GM23338 (cell line): ENCODE results near the gene RAB40C. TPM values are rescaled to one million over a fixed set of nuclear protein-coding genes. Genes with fewer than 3 reads are reported as not detected.

Source experiments
- CREB1 ChIP-seq: fragments of 250-450 bp; sonication (Bioruptor Pico); IDR thresholded peaks from 2 replicates; pipeline ENCODE4 v1.5.0; 2020; ENCODE audit warnings: low read depth, mild to moderate bottlenecking, moderate library complexity
- EZH2 ChIP-seq: fragments of 200-600 bp; sonication (generic); IDR thresholded peaks from one replicate; pipeline ENCODE4 v1.8.0; 2017; ENCODE audit warnings: antibody characterized with exemption, mild to moderate bottlenecking, low read depth; ENCODE audit not compliant: unreplicated experiment
- EZH2phosphoT487 ChIP-seq: fragments of 200-600 bp; sonication (generic); IDR thresholded peaks from one replicate; pipeline ENCODE4 v1.8.1; 2018; ENCODE audit warnings: antibody characterized with exemption; ENCODE audit not compliant: unreplicated experiment
- JUNB ChIP-seq: IDR thresholded peaks from one replicate; pipeline ENCODE4 v1.6.1; 2016; ENCODE audit warnings: antibody characterized with exemption; ENCODE audit not compliant: unreplicated experiment
- POLR2AphosphoS5 ChIP-seq: IDR thresholded peaks from 2 replicates; pipeline ENCODE4 v1.6.1; 2016; ENCODE audit warnings: antibody characterized with exemption, low read depth
- ZNF114 ChIP-seq: fragments of 250-450 bp; sonication (Bioruptor Pico); IDR thresholded peaks from 2 replicates; pipeline ENCODE4 v1.5.0; 2020; ENCODE audit warnings: mild to moderate bottlenecking, moderate library complexity
- polyA plus RNA-seq: library from polyadenylated mRNA; unstranded; fragments of >200 nt; fragmentation: Nextera tagmentation; extraction: Ambion mirVana; gene quantifications from 2 replicates; pipeline ENCODE4 v1.2.1, GENCODE V29; 2016
- total RNA-seq: library from RNA; depleted of rRNA; stranded (reverse); fragments of >200 nt; shearing (Covaris generic); gene quantifications from 2 replicates; pipeline ENCODE4 v1.2.3, GENCODE V29; 2014
- TF ChIP-seq, protein P1 (sequence below): fragments of 250-450 bp; sonication (Bioruptor Pico); IDR thresholded peaks from 2 replicates; pipeline ENCODE4 v1.5.0; 2020; ENCODE audit warnings: mild to moderate bottlenecking, moderate library complexity
- TF ChIP-seq, protein P2 (sequence below): IDR thresholded peaks from 2 replicates; pipeline ENCODE4 v1.6.1; 2016; ENCODE audit warnings: antibody characterized with exemption
- TF ChIP-seq, protein P3 (sequence below): IDR thresholded peaks from one replicate; pipeline ENCODE4 v1.6.1; 2018; ENCODE audit warnings: antibody characterized with exemption; ENCODE audit not compliant: unreplicated experiment
- TF ChIP-seq, protein P4 (sequence below), 2 experiments: fragments of 200-600 bp in 1 of 2; sonication (generic) in 1 of 2; conservative IDR thresholded peaks; 2 replicates each; pipeline versions ENCODE4 v1.5.1 to v1.6.1; 2016 to 2017; ENCODE audit warnings: antibody characterized with exemption in 2 of 2, low read depth in 2 of 2, mild to moderate bottlenecking in 2 of 2, moderate library complexity in 1 of 2

RAB40C gene
- total and polyA plus RNA-seq, 2 experiments from 2014 or later: 11.2 to 24.6 TPM

DNA sequence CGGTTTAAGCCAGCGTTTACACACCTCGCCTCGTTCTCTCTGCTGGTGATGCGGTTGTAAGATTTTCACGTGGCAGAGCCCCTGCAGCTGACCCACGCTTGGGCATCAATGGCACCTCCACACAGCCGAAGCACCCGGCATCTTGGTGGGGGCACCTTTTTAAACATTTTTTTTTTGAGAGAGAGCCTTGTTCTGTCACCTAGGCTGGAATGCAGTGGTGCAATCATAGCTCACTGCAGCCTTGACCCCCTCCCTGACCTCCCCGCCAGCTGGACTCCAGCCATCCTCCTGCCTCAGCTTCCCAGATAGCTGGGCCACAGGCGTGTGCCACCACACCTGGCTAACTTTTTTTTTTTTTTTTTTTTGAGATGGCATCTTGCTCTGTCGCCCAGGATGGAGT lies 64.2 kb downstream of the RAB40C start (continued):
- TF ChIP-seq, protein P1, sequence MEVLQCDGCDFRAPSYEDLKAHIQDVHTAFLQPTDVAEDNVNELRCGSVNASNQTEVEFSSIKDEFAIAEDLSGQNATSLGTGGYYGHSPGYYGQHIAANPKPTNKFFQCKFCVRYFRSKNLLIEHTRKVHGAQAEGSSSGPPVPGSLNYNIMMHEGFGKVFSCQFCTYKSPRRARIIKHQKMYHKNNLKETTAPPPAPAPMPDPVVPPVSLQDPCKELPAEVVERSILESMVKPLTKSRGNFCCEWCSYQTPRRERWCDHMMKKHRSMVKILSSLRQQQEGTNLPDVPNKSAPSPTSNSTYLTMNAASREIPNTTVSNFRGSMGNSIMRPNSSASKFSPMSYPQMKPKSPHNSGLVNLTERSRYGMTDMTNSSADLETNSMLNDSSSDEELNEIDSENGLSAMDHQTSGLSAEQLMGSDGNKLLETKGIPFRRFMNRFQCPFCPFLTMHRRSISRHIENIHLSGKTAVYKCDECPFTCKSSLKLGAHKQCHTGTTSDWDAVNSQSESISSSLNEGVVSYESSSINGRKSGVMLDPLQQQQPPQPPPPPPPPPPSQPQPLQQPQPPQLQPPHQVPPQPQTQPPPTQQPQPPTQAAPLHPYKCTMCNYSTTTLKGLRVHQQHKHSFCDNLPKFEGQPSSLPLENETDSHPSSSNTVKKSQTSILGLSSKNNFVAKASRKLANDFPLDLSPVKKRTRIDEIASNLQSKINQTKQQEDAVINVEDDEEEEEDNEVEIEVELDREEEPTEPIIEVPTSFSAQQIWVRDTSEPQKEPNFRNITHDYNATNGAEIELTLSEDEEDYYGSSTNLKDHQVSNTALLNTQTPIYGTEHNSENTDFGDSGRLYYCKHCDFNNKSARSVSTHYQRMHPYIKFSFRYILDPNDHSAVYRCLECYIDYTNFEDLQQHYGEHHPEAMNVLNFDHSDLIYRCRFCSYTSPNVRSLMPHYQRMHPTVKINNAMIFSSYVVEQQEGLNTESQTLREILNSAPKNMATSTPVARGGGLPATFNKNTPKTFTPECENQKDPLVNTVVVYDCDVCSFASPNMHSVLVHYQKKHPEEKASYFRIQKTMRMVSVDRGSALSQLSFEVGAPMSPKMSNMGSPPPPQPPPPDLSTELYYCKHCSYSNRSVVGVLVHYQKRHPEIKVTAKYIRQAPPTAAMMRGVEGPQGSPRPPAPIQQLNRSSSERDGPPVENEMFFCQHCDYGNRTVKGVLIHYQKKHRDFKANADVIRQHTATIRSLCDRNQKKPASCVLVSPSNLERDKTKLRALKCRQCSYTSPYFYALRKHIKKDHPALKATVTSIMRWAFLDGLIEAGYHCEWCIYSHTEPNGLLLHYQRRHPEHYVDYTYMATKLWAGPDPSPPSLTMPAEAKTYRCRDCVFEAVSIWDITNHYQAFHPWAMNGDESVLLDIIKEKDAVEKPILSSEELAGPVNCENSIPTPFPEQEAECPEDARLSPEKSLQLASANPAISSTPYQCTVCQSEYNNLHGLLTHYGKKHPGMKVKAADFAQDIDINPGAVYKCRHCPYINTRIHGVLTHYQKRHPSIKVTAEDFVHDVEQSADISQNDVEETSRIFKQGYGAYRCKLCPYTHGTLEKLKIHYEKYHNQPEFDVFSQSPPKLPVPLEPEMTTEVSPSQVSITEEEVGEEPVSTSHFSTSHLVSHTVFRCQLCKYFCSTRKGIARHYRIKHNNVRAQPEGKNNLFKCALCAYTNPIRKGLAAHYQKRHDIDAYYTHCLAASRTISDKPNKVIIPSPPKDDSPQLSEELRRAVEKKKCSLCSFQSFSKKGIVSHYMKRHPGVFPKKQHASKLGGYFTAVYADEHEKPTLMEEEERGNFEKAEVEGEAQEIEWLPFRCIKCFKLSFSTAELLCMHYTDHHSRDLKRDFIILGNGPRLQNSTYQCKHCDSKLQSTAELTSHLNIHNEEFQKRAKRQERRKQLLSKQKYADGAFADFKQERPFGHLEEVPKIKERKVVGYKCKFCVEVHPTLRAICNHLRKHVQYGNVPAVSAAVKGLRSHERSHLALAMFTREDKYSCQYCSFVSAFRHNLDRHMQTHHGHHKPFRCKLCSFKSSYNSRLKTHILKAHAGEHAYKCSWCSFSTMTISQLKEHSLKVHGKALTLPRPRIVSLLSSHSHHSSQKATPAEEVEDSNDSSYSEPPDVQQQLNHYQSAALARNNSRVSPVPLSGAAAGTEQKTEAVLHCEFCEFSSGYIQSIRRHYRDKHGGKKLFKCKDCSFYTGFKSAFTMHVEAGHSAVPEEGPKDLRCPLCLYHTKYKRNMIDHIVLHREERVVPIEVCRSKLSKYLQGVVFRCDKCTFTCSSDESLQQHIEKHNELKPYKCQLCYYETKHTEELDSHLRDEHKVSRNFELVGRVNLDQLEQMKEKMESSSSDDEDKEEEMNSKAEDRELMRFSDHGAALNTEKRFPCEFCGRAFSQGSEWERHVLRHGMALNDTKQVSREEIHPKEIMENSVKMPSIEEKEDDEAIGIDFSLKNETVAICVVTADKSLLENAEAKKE: no peak
- TF ChIP-seq POLR2AphosphoS5: no peak
- TF ChIP-seq JUNB: no peak
- TF ChIP-seq EZH2phosphoT487: no peak
- TF ChIP-seq, protein P2, sequence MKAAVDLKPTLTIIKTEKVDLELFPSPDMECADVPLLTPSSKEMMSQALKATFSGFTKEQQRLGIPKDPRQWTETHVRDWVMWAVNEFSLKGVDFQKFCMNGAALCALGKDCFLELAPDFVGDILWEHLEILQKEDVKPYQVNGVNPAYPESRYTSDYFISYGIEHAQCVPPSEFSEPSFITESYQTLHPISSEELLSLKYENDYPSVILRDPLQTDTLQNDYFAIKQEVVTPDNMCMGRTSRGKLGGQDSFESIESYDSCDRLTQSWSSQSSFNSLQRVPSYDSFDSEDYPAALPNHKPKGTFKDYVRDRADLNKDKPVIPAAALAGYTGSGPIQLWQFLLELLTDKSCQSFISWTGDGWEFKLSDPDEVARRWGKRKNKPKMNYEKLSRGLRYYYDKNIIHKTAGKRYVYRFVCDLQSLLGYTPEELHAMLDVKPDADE: no peak
- TF ChIP-seq, protein P3, sequence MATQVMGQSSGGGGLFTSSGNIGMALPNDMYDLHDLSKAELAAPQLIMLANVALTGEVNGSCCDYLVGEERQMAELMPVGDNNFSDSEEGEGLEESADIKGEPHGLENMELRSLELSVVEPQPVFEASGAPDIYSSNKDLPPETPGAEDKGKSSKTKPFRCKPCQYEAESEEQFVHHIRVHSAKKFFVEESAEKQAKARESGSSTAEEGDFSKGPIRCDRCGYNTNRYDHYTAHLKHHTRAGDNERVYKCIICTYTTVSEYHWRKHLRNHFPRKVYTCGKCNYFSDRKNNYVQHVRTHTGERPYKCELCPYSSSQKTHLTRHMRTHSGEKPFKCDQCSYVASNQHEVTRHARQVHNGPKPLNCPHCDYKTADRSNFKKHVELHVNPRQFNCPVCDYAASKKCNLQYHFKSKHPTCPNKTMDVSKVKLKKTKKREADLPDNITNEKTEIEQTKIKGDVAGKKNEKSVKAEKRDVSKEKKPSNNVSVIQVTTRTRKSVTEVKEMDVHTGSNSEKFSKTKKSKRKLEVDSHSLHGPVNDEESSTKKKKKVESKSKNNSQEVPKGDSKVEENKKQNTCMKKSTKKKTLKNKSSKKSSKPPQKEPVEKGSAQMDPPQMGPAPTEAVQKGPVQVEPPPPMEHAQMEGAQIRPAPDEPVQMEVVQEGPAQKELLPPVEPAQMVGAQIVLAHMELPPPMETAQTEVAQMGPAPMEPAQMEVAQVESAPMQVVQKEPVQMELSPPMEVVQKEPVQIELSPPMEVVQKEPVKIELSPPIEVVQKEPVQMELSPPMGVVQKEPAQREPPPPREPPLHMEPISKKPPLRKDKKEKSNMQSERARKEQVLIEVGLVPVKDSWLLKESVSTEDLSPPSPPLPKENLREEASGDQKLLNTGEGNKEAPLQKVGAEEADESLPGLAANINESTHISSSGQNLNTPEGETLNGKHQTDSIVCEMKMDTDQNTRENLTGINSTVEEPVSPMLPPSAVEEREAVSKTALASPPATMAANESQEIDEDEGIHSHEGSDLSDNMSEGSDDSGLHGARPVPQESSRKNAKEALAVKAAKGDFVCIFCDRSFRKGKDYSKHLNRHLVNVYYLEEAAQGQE: no peak
- TF ChIP-seq, protein P4, sequence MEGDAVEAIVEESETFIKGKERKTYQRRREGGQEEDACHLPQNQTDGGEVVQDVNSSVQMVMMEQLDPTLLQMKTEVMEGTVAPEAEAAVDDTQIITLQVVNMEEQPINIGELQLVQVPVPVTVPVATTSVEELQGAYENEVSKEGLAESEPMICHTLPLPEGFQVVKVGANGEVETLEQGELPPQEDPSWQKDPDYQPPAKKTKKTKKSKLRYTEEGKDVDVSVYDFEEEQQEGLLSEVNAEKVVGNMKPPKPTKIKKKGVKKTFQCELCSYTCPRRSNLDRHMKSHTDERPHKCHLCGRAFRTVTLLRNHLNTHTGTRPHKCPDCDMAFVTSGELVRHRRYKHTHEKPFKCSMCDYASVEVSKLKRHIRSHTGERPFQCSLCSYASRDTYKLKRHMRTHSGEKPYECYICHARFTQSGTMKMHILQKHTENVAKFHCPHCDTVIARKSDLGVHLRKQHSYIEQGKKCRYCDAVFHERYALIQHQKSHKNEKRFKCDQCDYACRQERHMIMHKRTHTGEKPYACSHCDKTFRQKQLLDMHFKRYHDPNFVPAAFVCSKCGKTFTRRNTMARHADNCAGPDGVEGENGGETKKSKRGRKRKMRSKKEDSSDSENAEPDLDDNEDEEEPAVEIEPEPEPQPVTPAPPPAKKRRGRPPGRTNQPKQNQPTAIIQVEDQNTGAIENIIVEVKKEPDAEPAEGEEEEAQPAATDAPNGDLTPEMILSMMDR (conservative IDR thresholded peaks at IDR 0.05; ENCODE audit: low read depth in 2 of 2): no peak
- TF ChIP-seq ZNF114 (CRISPR knock-in tag): no peak
- no peak for TF ChIP-seq CREB1 (CRISPR knock-in tag)
- no peak for TF ChIP-seq EZH2
